Thyroid gland (tissue), 4 donors: Measurements from ENCODE around the gene TTC6.

ENCODE experiments used
- CTCF ChIP-seq, 6 experiments: fragments of 200-600 bp in 3 of 6; fragments of 450-650 bp in 3 of 6; sonication (generic) in 3 of 6; IDR thresholded peaks; one replicate each; pipeline ENCODE4 v1.5.1; 2016 to 2019; ENCODE audit warnings: antibody characterized with exemption in 6 of 6, mild to moderate bottlenecking in 2 of 6, inconsistent platforms in 1 of 6, moderate library complexity in 1 of 6
- POLR2A ChIP-seq, 2 donors: fragments of 450-650 bp; IDR thresholded peaks; one replicate each; pipeline ENCODE4 v1.6.1; 2017; ENCODE audit warnings: antibody characterized with exemption in 2 of 2, mild to moderate bottlenecking in 2 of 2, moderate library complexity in 1 of 2

- no peak for TF ChIP-seq CTCF (IDR thresholded peaks at IDR 0.05)
- TF ChIP-seq POLR2A (IDR thresholded peaks at IDR 0.05), result no peak
Measured at GRCh38 chr14:37615582-37616289, 20.3 kb downstream of the TTC6 start.
